Activated CD4-positive, alpha-beta T cell treated with anti-CD3 and anti-CD28 coated beads, Interleukin-2, amount 10 ng/mL, durations not matched to agents 24 days and 14 days (primary cell): ENCODE data around the gene STAT3. TPM values are rescaled to one million over a fixed set of nuclear protein-coding genes. Genes with fewer than 3 reads are reported as not detected.
"Not testable (repeated sequence)": the region's sequence is repeated elsewhere in the genome, so short reads cannot be mapped to it uniquely, and the experiment has no call there.

ENCODE experiments used
- DNase-seq: peaks from one replicate; pipeline ENCODE4 v3.0.0; 2022
- H3K27ac Mint-ChIP-seq: one replicate; pipeline ENCODE4 v1.8.0; 2022; ENCODE audit warnings: mild to moderate bottlenecking, mixed read lengths
- H3K27me3 Mint-ChIP-seq: one replicate; pipeline ENCODE4 v1.8.0; 2022; ENCODE audit warnings: mixed read lengths
- H3K36me3 Mint-ChIP-seq: one replicate; pipeline ENCODE4 v1.8.0; 2022; ENCODE audit warnings: low read depth, mild to moderate bottlenecking, mixed read lengths
- H3K4me1 Mint-ChIP-seq: one replicate; pipeline ENCODE4 v1.8.0; 2021; ENCODE audit warnings: mixed read lengths
- H3K4me3 Mint-ChIP-seq: one replicate; pipeline ENCODE4 v1.8.0; 2022; ENCODE audit warnings: mild to moderate bottlenecking, moderate library complexity, mixed read lengths
- H3K9me3 Mint-ChIP-seq: one replicate; pipeline ENCODE4 v1.8.0; 2021; ENCODE audit warnings: mixed read lengths
- intact Hi-C: fragments of 100-400 bp; cut with micrococcal nuclease; formaldehyde crosslinking; loops from one replicate; pipeline ENCODE4 v1.15.1; 2023
- total RNA-seq: library from RNA; stranded (reverse); gene quantifications from 2 replicates; pipeline ENCODE4 v1.2.3, GENCODE V29; 2022

Gene STAT3
- total RNA-seq, 1 donor from 2014 or later: 252 TPM

- peaks cover 71% of the 10 kb centered on the region for H3K4me1 Mint-ChIP-seq
These were observed 117.0 kb downstream of the STAT3 start for GRCh38 chr17:42271006-42271778.

GRCh38 chr17:42270596-42270995 lies 117.6 kb downstream of the STAT3 start:
- Mint-ChIP-seq H3K4me1 (peaks cover 73% of the 10 kb centered on the region), H3K27ac (peak overlapping the region; percentile 90), H3K36me3 (peaks cover 54% of the 10 kb centered on the region), H3K9me3 (no peaks in the 10 kb centered on the region), H3K27me3 (no peaks in the 10 kb centered on the region), H3K4me3 (peak overlapping the region; percentile 98)
- DNase-seq: no peak
- intact Hi-C loops: no loop called here

More at GRCh38 chr17:42271006-42271778, 117.0 kb downstream of the STAT3 start:
- intact Hi-C loops: loop anchor here (1.0 kb wide), 1 partner anchor 18 kb away; no protein-coding TSS in a partner anchor
- Mint-ChIP-seq H3K9me3 (no peaks in the 10 kb centered on the region), H3K36me3 (peaks cover 51% of the 10 kb centered on the region), H3K27me3 (no peaks in the 10 kb centered on the region), H3K27ac (peak overlapping the region; percentile 90), H3K4me3 (peak overlapping the region; percentile 98)
- no peak for DNase-seq

DNA sequence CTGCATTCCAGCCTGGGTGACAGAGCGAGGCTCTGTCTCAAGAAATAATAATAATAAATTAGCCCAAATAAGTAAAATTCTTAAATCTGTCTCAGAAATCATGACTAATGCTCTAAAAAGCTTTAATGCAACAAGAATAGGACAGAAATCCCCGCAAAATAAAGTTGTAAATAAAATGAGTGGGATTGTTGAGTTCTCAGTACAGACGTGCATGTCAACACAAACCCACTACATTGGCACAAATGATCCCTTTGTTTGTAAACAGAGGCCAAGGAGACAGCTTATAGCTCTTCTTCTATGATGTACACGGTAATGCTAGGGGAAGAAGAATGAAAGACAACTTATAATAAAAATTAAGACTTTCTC lies 118.1 kb downstream of the STAT3 start:
- peak overlapping the region; percentile 72 for H3K4me3 Mint-ChIP-seq
- peaks cover 53% of the 10 kb centered on the region for H3K36me3 Mint-ChIP-seq
- no peak for DNase-seq
- intact Hi-C loops: no loop called here
- no peaks in the 10 kb centered on the region for H3K9me3 Mint-ChIP-seq
- no peaks in the 10 kb centered on the region for H3K27me3 Mint-ChIP-seq
- peak overlapping the region; percentile 97 for H3K27ac Mint-ChIP-seq
- H3K4me1 Mint-ChIP-seq: peaks cover 70% of the 10 kb centered on the region

DNA sequence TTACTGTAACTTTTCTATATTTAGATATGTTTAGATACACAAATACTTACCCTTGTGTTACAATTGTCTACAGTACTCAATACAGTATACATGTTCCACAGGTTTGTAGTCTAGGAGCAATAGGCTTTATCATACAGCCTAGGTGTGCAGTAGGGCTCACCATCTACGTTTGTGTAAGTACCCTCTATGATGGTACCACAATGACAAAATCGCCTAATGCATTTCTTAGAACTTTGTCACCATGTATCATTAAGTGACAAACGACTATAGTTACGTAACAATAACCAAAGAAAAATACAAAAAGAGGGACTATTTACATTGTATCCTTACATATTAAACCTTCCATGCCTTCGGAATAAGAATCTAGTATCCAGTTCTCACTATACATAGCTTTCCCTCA lies 120.0 kb downstream of the STAT3 start:
- intact Hi-C loops: no loop called here
- H3K4me1 Mint-ChIP-seq: peaks cover 62% of the 10 kb centered on the region
- no peaks in the 10 kb centered on the region for H3K27me3 Mint-ChIP-seq

DNA sequence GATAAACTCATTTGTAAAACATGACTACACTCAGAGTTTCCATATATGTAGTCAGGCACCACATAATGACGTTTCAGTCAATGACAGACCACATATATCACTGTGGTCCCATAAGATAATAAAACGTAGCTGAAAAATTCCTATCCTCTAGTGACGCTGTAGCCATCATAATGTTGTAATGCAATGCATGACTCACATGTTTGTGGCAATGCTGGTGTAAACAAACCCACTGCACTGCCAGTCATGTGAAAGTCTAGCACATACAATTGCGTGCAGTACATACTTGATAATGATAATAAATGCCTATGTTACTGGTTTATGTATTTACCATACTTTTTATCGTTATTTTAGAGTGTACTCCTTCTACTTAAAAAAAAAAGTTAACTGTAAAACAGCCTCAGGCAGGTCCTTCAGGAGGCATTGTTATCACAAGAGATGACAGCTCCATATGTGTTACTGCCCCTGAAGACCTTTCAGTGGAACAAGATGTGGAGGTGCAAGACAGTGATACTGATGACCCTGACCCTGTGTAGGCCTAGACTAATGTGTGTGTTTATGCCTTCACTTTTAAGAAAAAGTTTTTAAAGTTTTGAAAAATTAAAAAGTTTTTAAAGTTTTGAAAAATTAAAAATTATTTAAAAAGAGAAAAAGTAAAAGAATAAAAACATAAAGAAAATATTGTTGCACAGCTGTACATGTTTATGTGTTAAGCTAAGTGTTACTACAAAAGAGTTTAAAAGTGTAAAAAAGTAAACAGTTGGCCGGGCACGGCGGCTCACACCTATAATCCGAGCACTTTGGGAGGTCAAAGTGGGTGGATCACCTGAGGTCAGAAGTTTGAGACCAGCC lies 121.1 kb downstream of the STAT3 start:
- peaks cover 52% of the 10 kb centered on the region for H3K4me1 Mint-ChIP-seq
- peaks cover 44% of the 10 kb centered on the region for H3K36me3 Mint-ChIP-seq

More for the DNA sequence above, 120.0 kb downstream of the STAT3 start:
- H3K27ac Mint-ChIP-seq: peak overlapping the region; percentile 97
- DNase-seq: no peak
- H3K4me3 Mint-ChIP-seq: peak overlapping the region; percentile 13
- no peaks in the 10 kb centered on the region for H3K9me3 Mint-ChIP-seq
- peaks cover 47% of the 10 kb centered on the region for H3K36me3 Mint-ChIP-seq

GRCh38 chr17:42266462-42266861 lies 121.8 kb downstream of the STAT3 start:
- intact Hi-C loops: loop anchor here (1.0 kb wide), 1 partner anchor 16 kb away; no protein-coding TSS in a partner anchor
- DNase-seq: no peak
- Mint-ChIP-seq H3K9me3 (no peaks in the 10 kb centered on the region), H3K4me3 (peak overlapping the region; percentile 76), H3K27ac (peak overlapping the region; percentile 98), H3K4me1 (peaks cover 45% of the 10 kb centered on the region), H3K36me3 (peaks cover 42% of the 10 kb centered on the region), H3K27me3 (no peaks in the 10 kb centered on the region)

More for the DNA sequence above, 121.1 kb downstream of the STAT3 start:
- H3K9me3 Mint-ChIP-seq: no peaks in the 10 kb centered on the region
- H3K27me3 Mint-ChIP-seq: no peaks in the 10 kb centered on the region
- peak overlapping the region; percentile 76 for H3K4me3 Mint-ChIP-seq
- H3K27ac Mint-ChIP-seq: peak overlapping the region; percentile 98
- intact Hi-C loops: loop anchor here (1.0 kb wide), 1 partner anchor 17 kb away; no protein-coding TSS in a partner anchor
- peak; percentile 85 for DNase-seq

DNA sequence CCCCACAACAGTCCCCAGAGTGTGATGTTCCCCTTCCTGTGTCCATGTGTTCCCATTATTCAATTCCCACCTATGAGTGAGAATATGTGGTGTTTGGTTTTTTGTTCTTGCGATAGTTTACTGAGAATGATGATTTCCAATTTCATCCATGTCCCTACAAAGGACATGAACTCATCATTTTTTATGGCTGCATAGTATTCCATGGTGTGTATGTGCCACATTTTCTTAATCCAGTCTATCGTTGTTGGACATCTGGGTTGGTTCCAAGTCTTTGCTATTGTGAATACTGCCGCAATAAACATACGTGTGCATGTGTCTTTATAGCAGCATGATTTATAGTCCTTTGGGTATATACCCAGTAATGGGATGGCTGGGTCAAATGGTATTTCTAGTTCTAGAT lies 123.9 kb downstream of the STAT3 start:
- H3K4me3 Mint-ChIP-seq, intact Hi-C loops, H3K27me3 Mint-ChIP-seq, DNase-seq, H3K9me3 Mint-ChIP-seq, H3K27ac Mint-ChIP-seq: not testable (repeated sequence)
- H3K4me1 Mint-ChIP-seq: peaks cover 32% of the 10 kb centered on the region
- peaks cover 31% of the 10 kb centered on the region for H3K36me3 Mint-ChIP-seq

Other genes with a start within 250 kb of the STAT3 start
- 55.8 and 64.6 TPM in 2 replicates for gene RAB5C, start 233.5 kb downstream of the STAT3 start, total RNA-seq
- gene KCNH4, start 207.3 kb downstream of the STAT3 start, total RNA-seq: 1.6 and 2.3 TPM in 2 replicates
- gene HCRT, start 203.0 kb downstream of the STAT3 start, total RNA-seq: not detected in 2 replicates
- gene GHDC, start 193.9 kb downstream of the STAT3 start, total RNA-seq: 14.4 and 17.5 TPM in 2 replicates
- gene STAT5B, start 112.1 kb downstream of the STAT3 start, total RNA-seq: 184 and 189 TPM in 2 replicates
- gene STAT5A, start 99.9 kb downstream of the STAT3 start, total RNA-seq: 346 and 348 TPM in 2 replicates
- 2.4 and 2.7 TPM in 2 replicates for gene CAVIN1, start 34.8 kb upstream of the STAT3 start, total RNA-seq
- gene ATP6V0A1, start 70.4 kb upstream of the STAT3 start, total RNA-seq: 16.9 and 18.8 TPM in 2 replicates
- gene NAGLU, start 147.8 kb upstream of the STAT3 start, total RNA-seq: 20.4 and 20.7 TPM in 2 replicates
- 0.42 and 0.83 TPM in 2 replicates for gene HSD17B1, start 164.5 kb upstream of the STAT3 start, total RNA-seq
- gene COASY, start 173.7 kb upstream of the STAT3 start, total RNA-seq: 97.7 and 109 TPM in 2 replicates
- 67.8 and 72.6 TPM in 2 replicates for gene MLX, start 178.7 kb upstream of the STAT3 start, total RNA-seq
- 29.1 and 31.1 TPM in 2 replicates for gene PSMC3IP, start 189.3 kb upstream of the STAT3 start, total RNA-seq
- gene RETREG3, start 220.9 kb upstream of the STAT3 start, total RNA-seq: 35.8 and 38.3 TPM in 2 replicates
- gene TUBG1, start 221.2 kb upstream of the STAT3 start, total RNA-seq: 99.9 and 100 TPM in 2 replicates